ENCODE results near the gene SPRY1.

SPRY1 gene

GRCh38 chr4:123380728-123381716 lies 15.6 kb upstream of the SPRY1 start:
- DNase-seq (ENCODE audit: low read depth) = no peak

- DNase-seq (ENCODE audit: low read depth) = no peak
Measured at GRCh38 chr4:123381996-123382395, 14.6 kb upstream of the SPRY1 start.

GRCh38 chr4:123383566-123383965 lies 13.0 kb upstream of the SPRY1 start:
- DNase-seq (ENCODE audit: low read depth) = no peak

- peak; percentile 67 for DNase-seq (ENCODE audit: low read depth)
Measured at GRCh38 chr4:123386609-123387008, 10.0 kb upstream of the SPRY1 start.

- DNase-seq (ENCODE audit: low read depth) = peak; percentile 36
Measured at GRCh38 chr4:123390846-123391456, 5.6 kb upstream of the SPRY1 start.

- DNase-seq (ENCODE audit: low read depth) = no peak
Measured at GRCh38 chr4:123393721-123394120, 2.9 kb upstream of the SPRY1 start.

- DNase-seq (ENCODE audit: low read depth) = peak; percentile 69
Measured at GRCh38 chr4:123397144-123398065, 810 bp downstream of the SPRY1 start.

GRCh38 chr4:123398066-123398852 lies 1.7 kb downstream of the SPRY1 start:
- DNase-seq (ENCODE audit: low read depth) = peak; percentile 81

- DNase-seq (ENCODE audit: low read depth) = peak; percentile 86
Measured at GRCh38 chr4:123398853-123399626, 2.4 kb downstream of the SPRY1 start.

- DNase-seq (ENCODE audit: low read depth) = peak; percentile 48
Measured at GRCh38 chr4:123399627-123400358, 3.2 kb downstream of the SPRY1 start.

GRCh38 chr4:123401271-123402120 lies 4.9 kb downstream of the SPRY1 start:
- no peak for DNase-seq (ENCODE audit: low read depth)

GRCh38 chr4:123402121-123402465 lies 5.5 kb downstream of the SPRY1 start:
- no peak for DNase-seq (ENCODE audit: low read depth)

- no peak for DNase-seq (ENCODE audit: low read depth)
Measured at GRCh38 chr4:123403080-123403604, 6.5 kb downstream of the SPRY1 start.

- no peak for DNase-seq (ENCODE audit: low read depth)
Measured at GRCh38 chr4:123404533-123404932, 7.9 kb downstream of the SPRY1 start.

- DNase-seq (ENCODE audit: low read depth) = no peak
Measured at GRCh38 chr4:123405267-123405865, 8.8 kb downstream of the SPRY1 start.

- DNase-seq (ENCODE audit: low read depth) = no peak
Measured at GRCh38 chr4:123406872-123407271, 10.3 kb downstream of the SPRY1 start.

- DNase-seq (ENCODE audit: low read depth) = no peak
Measured at GRCh38 chr4:123408471-123409084, 12.0 kb downstream of the SPRY1 start.

GRCh38 chr4:123409334-123409733 lies 12.7 kb downstream of the SPRY1 start:
- DNase-seq (ENCODE audit: low read depth) = no peak

Measured in iris pigment epithelial cell (primary cell).